Measurements from ENCODE around the gene DGKI. TPM values are rescaled to one million over a fixed set of nuclear protein-coding genes. Genes with fewer than 3 reads are reported as not detected.

The DGKI gene
- total RNA-seq, 1 experiment from 2014 or later = 0.55 TPM

- no peak overlapping the region for H2BK120ac ChIP-seq (ENCODE audit: low read depth, low read length, poor library complexity, severe bottlenecking)
- no peak overlapping the region for H3K14ac ChIP-seq (ENCODE audit: insufficient read depth, low read length)
- no peaks in the 10 kb centered on the region for H4K20me1 ChIP-seq (ENCODE audit: control insufficient read depth, insufficient read depth, insufficient read length)
- 0 out of 2 replicates have a peak, but pooled peaks cover 2% of the 10 kb centered on the region for H3K4me1 ChIP-seq (ENCODE audit: insufficient read depth, low read length)
- Mint-ChIP-seq H3K4me1 (peaks cover 14 to 17% of the 10 kb centered on the region in 2 experiments; a peak in 3 of 4 replicates), H3K36me3 (ENCODE audit: insufficient read depth in 1 of 3, low read depth in 3 of 3) (peaks cover 2 to 11% (median 7%) of the 10 kb centered on the region in 3 experiments; a peak in 4 of 7 replicates), H3K27ac (no peak overlapping the region), H3K4me3 (no peak overlapping the region), H3K9me3 (peaks cover 3 to 7% of the 10 kb centered on the region in 2 experiments; a peak in 2 of 5 replicates), H3K27me3 (ENCODE audit: low read depth) (no peaks in the 10 kb centered on the region)
- WGBS (ENCODE audit: extremely low coverage, insufficient read length, low lambda C conversion rate) = no CpG with 5 or more reads among the region's 4 CpGs
- 0 out of 2 replicates have a peak, but pooled peaks cover 2% of the 10 kb centered on the region for H3K79me2 ChIP-seq (ENCODE audit: insufficient read depth, low read length)
- no peak overlapping the region for H3K9ac ChIP-seq (ENCODE audit: extremely low read depth, insufficient read length, low read length)
- no peak overlapping the region for H4K5ac ChIP-seq (ENCODE audit: insufficient read length, low read depth, low read length)
- H3K23me2 ChIP-seq (ENCODE audit: insufficient read length, low read depth, low read length, poor library complexity, severe bottlenecking) = no peaks in the 10 kb centered on the region
- no peak overlapping the region for H3K4me2 ChIP-seq (ENCODE audit: insufficient read depth, insufficient read length, low read length)
- no peak overlapping the region for H3K23ac ChIP-seq (ENCODE audit: insufficient read length, low read depth, low read length)
- H3K4ac ChIP-seq (ENCODE audit: low read depth, low read length) = no peak overlapping the region
- TF ChIP-seq CTCF (conservative IDR thresholded peaks at IDR 0.05) = no peak
- no peak overlapping the region for H2BK15ac ChIP-seq (ENCODE audit: low read depth, low read length)
- H2BK5ac ChIP-seq (ENCODE audit: insufficient read length, low read length) = no peak overlapping the region
- no peak overlapping the region for H3K56ac ChIP-seq (ENCODE audit: insufficient read length, low read depth, low read length)
- H2BK12ac ChIP-seq (ENCODE audit: insufficient read length, low read depth, low read length) = no peak overlapping the region
- no peak overlapping the region for H3T11ph ChIP-seq (ENCODE audit: low read length)
- H3K18ac ChIP-seq (ENCODE audit: insufficient read length, low read depth, low read length) = no peak overlapping the region
- no peak for DNase-seq
- H2BK20ac ChIP-seq (ENCODE audit: low read depth, low read length, poor library complexity, severe bottlenecking) = no peak overlapping the region
- H2AK5ac ChIP-seq (ENCODE audit: insufficient read length, low read length) = no peak overlapping the region
- no peak overlapping the region for H4K8ac ChIP-seq (replicated peaks; ENCODE audit: insufficient read length, low read depth, low read length)
- H3K9me3 ChIP-seq (ENCODE audit: control insufficient read depth, low read depth, low read length) = no peaks in the 10 kb centered on the region
- no peaks in the 10 kb centered on the region for H3K27me3 ChIP-seq (ENCODE audit: insufficient read depth, low read length)
- no peaks in the 10 kb centered on the region for H3K79me1 ChIP-seq (ENCODE audit: insufficient read depth, low read depth, low read length, poor library complexity, severe bottlenecking)
- no peak overlapping the region for H4K91ac ChIP-seq (ENCODE audit: insufficient read length, low read depth, low read length)
- H2AFZ ChIP-seq (ENCODE audit: low read length) = no peak overlapping the region
- no peak overlapping the region for H3K27ac ChIP-seq (ENCODE audit: insufficient read length, low read depth, low read length)
These were observed 511.0 kb downstream of the DGKI start for GRCh38 chr7:137335814-137336213.
